GM15510 (cell line): Measurements from ENCODE around the gene BASP1.

Experiments used
- POLR2A ChIP-seq: IDR thresholded peaks from 3 replicates; pipeline ENCODE4 v1.6.1; 2011; ENCODE audit warnings: borderline replicate concordance; ENCODE audit not compliant: insufficient read length; ENCODE audit errors: extremely low read depth

BASP1 gene

DNA sequence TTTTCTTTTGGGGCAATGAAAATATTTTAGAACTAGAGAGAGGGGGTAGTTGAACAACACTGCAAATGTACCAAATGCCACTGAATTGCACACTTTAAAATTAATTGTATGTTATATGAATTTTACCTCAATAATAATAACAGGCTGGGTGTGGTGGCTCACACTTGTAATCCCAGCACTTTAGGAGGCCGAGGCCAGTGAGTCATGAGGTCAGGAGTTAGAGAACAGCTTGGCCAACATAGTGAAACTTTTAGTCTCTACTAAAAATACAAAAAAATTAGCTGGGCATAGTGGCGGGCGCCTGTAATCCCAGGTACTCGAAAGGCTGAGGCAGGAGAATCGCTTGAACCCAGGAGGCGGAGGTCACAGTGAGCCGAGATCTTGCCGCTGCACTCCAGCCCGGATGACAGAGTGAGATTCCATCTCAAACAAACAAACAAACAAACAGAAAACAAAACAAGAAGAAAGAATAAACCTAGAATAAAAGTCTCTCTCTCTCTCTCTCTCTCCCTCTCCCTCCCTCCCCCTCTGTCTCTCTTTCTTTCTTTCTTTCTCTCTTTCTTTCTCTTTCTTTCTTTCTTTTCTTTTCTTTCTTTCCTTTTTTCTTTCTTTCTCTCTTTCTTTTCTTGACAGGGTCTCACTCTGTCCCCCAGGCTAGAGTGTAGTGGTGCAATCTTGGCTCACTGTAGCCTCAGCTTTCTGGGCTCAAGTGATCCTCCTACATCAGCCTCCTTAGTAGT lies 91.1 kb downstream of the BASP1 start:
- no peak for TF ChIP-seq POLR2A

DNA sequence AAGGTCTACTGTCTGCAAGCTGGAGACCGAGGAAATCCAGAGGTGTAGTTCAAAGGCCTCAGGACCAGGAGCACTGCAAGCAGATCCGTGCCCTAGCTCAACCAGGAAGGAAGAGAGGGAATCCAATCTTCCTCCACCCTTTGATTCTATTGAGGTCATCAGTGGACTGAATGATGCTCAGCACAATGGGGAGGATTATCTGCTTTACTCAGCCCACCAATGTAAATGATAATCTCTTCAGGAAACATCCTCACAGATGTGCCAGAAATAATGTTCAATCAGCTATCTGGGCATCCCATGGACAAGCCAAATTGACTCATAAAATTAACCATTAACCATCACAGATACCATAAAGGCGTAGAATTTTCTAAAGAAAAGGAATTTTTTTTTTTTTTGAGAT lies 92.0 kb downstream of the BASP1 start:
- TF ChIP-seq POLR2A, result no peak

DNA sequence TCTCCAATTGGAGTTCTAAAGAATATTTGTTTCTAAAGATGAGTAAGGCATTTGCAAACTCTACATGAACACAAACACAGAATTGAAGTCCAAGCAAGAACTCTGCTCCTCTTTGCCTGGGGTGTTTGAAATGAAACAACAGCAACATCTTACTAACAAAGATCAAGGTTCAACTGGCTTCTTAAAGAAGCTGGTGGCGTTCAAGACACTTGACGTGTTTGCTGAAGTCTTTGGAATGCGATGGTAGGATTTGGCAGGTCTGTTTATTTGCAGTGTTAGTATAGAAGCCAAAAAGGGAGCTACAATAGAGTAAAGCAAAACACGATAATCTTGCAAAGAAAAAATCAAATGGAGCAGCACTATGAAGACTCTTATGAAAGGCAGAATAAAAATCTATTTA lies 94.9 kb downstream of the BASP1 start:
- no peak for TF ChIP-seq POLR2A

DNA sequence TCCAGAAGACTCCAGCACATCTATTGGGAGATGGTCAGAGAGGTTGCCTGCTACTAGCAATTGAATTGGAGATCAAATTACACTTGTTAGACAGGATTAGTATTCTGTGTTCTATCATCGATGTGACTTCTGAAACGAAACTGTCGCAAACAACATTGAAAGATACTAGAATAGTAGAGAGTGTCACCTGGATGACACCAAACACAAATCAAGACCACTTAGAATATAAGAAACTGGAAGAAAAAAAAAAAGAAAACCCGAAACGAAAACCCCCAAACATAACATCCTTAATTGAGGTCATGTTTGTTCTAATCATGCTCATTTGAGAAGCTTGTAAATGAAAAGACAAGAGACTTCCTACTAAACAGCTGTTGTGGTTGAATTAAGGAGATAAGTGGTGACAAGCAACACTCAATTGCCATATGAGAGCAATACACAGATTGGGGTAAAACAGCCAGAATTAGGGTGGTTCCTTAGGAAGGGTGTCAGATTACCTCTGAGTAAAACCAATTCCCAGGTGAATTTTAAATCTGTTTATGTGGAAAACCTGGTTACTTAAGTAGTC lies 97.6 kb downstream of the BASP1 start:
- no peak for TF ChIP-seq POLR2A

DNA sequence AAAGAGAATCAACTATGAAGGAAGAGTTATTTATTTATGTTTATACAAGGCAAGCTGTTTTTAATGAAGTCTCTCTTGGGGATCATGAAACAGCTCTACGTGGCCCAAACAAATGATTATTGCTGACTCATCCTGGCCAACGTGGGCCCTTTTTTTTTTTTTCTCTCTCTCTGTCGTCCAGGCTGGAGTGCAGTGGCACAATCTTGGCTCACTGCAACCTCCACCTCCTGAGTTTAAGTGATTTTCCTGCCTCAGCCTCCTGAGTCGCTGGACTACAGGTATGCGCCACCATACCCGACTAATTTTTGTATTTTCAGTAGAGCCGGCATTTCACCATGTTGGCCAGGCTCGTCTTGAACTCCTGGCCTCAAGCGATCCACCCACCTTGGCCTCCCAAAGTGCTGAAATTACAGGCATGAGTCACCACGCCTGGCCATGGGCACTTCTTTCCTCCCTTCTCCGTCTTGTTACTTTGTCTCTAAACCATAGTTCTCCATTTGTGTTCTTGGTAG lies 98.3 kb downstream of the BASP1 start:
- TF ChIP-seq POLR2A, result no peak

DNA sequence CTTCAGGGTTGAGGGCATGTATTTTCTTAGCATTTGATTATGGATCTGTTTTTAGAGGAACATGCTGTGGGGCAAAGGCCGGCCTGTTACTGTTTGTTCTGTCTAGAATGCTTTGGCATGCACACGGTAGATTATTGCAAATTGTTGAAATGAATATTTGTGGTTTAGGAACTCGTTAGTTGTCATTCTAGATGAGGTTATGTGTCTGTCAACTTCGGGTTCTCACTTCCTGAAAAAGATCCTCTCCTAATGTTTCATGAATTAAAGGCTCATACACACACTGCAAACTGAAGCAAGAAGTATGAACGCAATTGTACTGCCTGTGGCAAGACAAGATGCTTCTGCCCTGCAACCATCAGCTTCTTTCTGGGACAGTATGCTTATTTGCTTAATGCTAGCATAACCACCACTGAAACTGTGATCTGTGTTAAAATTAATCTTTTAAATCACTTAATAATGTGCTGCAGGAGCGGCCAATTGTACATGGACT lies 99.6 kb downstream of the BASP1 start:
- no peak for TF ChIP-seq POLR2A

DNA sequence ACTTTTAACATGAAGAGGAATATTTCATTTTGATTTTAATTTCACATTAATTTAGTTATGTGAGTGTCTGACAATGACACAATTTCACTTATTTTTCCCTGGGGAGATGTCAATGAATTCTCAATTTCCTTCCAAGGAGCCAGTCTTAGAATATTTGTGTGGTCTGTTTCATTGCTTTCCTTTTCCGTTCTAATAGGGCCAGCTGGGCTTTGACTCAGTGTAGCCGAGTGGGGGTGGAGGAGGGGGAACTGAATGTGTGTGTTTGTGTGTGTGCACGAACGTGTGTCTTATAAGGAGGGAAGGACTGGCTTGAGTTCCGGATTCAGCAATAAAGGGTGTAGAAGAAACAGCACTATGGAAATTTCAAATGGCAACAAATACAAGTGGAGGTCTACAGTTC lies 100.0 kb downstream of the BASP1 start:
- no peak for TF ChIP-seq POLR2A

DNA sequence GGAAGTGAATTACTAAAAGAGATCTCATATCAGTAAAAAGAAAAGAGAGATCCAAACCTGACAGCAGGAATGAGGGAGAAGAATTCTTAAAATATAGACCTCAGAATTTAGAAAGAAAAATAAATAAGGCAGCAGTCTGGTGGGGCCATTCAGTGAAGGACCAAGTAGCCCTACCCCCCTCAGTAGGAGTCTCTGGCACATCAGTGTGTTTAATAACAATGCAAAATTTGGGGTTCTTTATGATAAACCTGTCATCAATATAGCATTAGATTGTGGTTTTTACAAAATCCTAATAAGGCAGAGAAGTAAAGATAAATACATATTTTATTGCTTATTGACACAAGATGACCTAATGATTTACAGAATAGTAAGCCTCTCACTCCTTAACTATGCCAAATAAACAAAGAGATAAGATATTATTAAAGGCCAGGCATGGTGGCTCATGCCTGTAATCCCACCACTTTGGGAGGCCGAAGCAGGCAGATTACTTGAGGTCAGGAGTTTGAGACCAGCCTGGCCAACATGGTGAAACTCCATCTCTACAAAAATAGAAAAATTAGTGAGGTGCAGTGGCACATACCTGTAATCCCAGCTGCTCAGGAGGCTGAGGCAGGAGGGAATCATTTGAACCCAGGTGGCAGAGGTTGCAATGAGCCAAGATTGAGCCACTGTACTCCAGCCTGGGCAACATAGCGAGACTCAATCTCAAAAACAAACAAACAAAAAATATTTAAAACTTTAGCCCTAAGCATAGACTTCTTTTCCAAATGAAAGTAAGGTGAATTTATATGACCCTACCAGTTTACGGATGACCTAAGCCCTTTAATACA lies 108.6 kb downstream of the BASP1 start:
- TF ChIP-seq POLR2A, result no peak
